Osteocyte (in vitro differentiated cells): Measurements from ENCODE around the gene FOXL3. TPM values are rescaled to one million over a fixed set of nuclear protein-coding genes. Genes with fewer than 3 reads are reported as not detected.
"Not testable (repeated sequence)": the region's sequence is repeated elsewhere in the genome, so short reads cannot be mapped to it uniquely, and the experiment has no call there.

Source experiments
- DNase-seq: peaks from one replicate; pipeline ENCODE4 v3.0.0; 2021; ENCODE audit warnings: mixed read lengths; ENCODE audit not compliant: unreplicated experiment; ENCODE audit errors: extremely low spot score
- H3K27ac Mint-ChIP-seq: one replicate; pipeline ENCODE4 v1.8.0; 2021; ENCODE audit warnings: mild to moderate bottlenecking, mixed read lengths; ENCODE audit not compliant: unreplicated experiment
- H3K27me3 Mint-ChIP-seq: one replicate; pipeline ENCODE4 v1.8.0; 2021; ENCODE audit warnings: mixed read lengths; ENCODE audit not compliant: unreplicated experiment
- H3K36me3 Mint-ChIP-seq: one replicate; pipeline ENCODE4 v1.8.0; 2021; ENCODE audit warnings: mixed read lengths; ENCODE audit not compliant: unreplicated experiment
- H3K4me1 Mint-ChIP-seq: one replicate; pipeline ENCODE4 v1.8.0; 2021; ENCODE audit warnings: mixed read lengths; ENCODE audit not compliant: unreplicated experiment
- H3K4me3 Mint-ChIP-seq: one replicate; pipeline ENCODE4 v1.8.0; 2021; ENCODE audit warnings: mild to moderate bottlenecking, moderate library complexity, mixed read lengths; ENCODE audit not compliant: unreplicated experiment
- H3K9me3 Mint-ChIP-seq: one replicate; pipeline ENCODE4 v1.8.0; 2021; ENCODE audit warnings: mixed read lengths; ENCODE audit not compliant: unreplicated experiment
- total RNA-seq: library from RNA; stranded (reverse); gene quantifications from 2 replicates; pipeline ENCODE4 v1.2.1, GENCODE V29; 2021
- TF ChIP-seq, protein P1 (sequence below): fragments of 200-600 bp; sonication (generic); IDR thresholded peaks from 2 replicates; pipeline ENCODE4 v1.5.0; 2021; ENCODE audit warnings: antibody characterized with exemption, mild to moderate bottlenecking, moderate library complexity

The FOXL3 gene
- total RNA-seq, 1 donor from 2014 or later: not detected

DNA sequence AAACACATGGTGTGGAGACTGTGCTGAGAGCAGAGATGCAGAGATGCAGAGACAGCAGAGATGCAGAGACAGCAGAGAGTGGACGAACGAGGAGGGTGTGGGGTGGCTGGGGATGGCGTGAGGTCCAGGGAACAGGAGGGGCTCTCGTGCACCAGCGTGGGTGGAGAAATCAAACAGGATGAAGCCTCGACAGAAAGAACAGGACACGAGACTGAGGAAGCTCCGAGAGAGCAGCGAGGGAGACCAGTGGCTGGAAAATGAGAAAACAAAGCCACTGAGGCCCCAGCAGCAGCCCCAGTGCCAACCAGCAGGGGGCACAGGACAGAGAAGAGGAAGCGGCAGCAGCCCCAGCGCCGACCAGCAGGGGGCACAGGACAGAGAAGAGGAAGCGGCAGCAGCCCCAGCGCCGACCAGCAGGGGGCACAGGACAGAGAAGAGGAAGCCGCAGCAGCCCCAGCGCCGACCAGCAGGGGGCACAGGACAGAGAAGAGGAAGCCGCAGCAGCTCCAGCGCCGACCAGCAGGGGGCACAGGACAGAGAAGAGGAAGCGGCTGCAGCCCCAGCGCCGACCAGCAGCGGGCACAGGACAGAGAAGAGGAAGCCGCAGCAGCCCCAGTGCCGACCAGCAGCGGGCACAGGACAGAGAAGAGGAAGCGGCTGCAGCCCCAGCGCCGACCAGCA, 27.2 kb upstream of the FOXL3 start:
- not testable (repeated sequence) for H3K9me3 Mint-ChIP-seq, DNase-seq
- H3K27ac Mint-ChIP-seq: peak overlapping the region; percentile 47

DNA sequence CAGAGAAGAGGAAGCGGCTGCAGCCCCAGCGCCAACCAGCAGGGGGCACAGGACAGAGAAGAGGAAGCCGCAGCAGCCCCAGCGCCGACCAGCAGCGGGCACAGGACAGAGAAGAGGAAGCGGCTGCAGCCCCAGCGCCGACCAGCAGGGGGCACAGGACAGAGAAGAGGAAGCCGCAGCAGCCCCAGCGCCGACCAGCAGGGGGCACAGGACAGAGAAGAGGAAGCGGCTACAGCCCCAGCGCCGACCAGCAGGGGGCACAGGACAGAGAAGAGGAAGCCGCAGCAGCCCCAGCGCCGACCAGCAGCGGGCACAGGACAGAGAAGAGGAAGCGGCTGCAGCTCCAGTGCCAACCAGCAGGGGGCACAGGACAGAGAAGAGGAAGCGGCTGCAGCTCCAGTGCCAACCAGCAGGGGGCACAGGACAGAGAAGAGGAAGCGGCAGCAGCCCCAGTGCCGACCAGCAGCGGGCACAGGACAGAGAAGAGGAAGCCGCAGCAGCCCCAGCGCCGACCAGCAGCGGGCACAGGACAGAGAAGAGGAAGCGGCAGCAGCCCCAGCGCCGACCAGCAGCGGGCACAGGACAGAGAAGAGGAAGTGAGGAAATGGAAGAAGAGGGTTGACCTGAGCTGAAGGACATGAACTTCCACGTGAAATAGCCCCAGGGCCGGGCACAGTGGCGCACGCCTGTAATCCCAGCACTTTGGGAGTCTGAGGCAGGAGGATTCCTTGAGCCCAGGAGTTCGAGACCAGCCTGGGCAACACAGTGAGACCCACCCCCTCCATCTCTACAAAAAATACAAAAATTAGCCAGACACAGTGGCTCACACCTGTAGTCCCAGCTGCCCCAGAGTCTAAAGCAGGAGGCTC, 26.3 kb upstream of the FOXL3 start:
- H3K27me3 Mint-ChIP-seq, H3K27ac Mint-ChIP-seq, H3K4me1 Mint-ChIP-seq, H3K9me3 Mint-ChIP-seq, H3K4me3 Mint-ChIP-seq, DNase-seq: not testable (repeated sequence)
- H3K36me3 Mint-ChIP-seq: peaks cover 31% of the 10 kb centered on the region
- TF ChIP-seq, protein P1, sequence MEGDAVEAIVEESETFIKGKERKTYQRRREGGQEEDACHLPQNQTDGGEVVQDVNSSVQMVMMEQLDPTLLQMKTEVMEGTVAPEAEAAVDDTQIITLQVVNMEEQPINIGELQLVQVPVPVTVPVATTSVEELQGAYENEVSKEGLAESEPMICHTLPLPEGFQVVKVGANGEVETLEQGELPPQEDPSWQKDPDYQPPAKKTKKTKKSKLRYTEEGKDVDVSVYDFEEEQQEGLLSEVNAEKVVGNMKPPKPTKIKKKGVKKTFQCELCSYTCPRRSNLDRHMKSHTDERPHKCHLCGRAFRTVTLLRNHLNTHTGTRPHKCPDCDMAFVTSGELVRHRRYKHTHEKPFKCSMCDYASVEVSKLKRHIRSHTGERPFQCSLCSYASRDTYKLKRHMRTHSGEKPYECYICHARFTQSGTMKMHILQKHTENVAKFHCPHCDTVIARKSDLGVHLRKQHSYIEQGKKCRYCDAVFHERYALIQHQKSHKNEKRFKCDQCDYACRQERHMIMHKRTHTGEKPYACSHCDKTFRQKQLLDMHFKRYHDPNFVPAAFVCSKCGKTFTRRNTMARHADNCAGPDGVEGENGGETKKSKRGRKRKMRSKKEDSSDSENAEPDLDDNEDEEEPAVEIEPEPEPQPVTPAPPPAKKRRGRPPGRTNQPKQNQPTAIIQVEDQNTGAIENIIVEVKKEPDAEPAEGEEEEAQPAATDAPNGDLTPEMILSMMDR: peak; percentile 44

More for the DNA sequence above, 27.2 kb upstream of the FOXL3 start:
- TF ChIP-seq, protein P1: peak; percentile 51
- H3K4me1 Mint-ChIP-seq, H3K27me3 Mint-ChIP-seq, H3K4me3 Mint-ChIP-seq: not testable (repeated sequence)
- peaks cover 33% of the 10 kb centered on the region for H3K36me3 Mint-ChIP-seq

DNA sequence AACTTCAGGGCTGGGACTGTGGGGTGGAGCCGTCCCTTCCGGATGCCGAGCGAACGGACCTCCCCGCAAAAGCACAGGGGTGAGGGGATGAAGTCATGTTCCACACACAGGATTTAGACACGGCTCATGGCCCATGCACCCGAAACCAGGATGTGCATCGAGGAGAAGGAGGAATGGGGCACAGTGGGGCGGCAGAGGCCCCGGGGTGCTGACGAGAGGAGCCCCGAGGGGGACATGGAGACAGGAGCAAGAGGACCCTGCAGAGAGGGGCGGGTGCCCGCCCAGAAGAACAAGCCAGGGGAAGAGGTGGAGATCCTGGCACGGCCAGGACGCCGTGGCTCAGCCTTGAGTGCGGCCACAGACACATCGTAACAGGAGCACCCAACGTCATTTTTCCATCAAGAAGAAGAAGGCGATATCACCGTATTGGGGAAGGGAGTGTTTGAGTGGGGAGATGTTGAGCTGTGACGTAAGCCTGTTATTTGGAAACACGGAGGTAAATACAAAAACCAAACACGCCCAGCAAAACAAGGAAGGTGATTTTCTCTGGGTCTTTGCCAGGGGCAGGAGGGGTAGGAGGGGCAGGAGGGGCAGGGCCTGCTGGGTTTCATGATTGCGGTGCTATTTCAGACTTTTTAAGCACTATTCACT, 25.3 kb upstream of the FOXL3 start:
- peaks cover 25% of the 10 kb centered on the region for H3K36me3 Mint-ChIP-seq
- no peak overlapping the region for H3K27ac Mint-ChIP-seq
- H3K27me3 Mint-ChIP-seq: no peaks in the 10 kb centered on the region
- no peaks in the 10 kb centered on the region for H3K4me1 Mint-ChIP-seq
- TF ChIP-seq, protein P1: no peak
- no peak for DNase-seq
- no peaks in the 10 kb centered on the region for H3K9me3 Mint-ChIP-seq
- no peak overlapping the region for H3K4me3 Mint-ChIP-seq

DNA sequence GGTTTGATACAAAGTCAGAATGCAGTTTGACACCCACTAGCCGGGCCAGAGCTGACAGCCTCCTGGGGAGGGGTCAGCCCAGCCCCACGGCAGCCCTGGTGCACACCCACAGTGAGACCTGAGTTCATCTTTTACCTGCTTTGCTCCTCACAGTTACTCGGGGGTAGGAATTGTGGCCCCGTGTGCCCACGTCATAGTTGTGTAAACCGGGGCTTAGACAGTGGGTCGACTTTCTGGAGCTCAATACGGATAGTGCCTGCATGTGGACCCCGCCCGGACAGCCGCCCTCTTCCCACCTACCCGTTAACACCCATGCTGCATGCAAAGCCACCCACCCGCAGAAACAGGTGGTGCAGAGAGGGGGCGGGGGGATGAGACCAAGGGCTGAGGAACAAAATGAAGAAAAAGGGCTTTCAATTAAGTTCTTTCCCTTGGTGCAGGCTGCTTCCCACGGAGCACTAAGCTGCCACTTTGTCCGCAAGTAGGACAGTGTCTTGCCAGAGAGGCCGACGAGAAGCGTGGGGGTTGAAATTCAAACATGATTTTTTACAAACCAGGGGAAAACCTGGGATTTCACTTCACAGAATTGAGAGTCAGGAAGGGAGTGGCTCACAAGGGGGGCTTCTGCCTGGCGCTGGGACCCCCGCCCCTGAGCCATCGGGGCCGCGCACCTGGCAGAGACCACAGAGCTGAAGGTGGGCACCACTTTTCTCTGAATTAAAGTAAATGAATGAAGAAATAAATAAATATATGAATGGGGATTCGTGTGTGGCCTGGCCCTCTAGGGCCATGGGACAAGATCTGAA, 24.6 kb upstream of the FOXL3 start:
- H3K27me3 Mint-ChIP-seq: no peaks in the 10 kb centered on the region
- TF ChIP-seq, protein P1: no peak
- H3K36me3 Mint-ChIP-seq: peaks cover 18% of the 10 kb centered on the region
- H3K4me3 Mint-ChIP-seq: no peak overlapping the region
- no peaks in the 10 kb centered on the region for H3K4me1 Mint-ChIP-seq
- no peak overlapping the region for H3K27ac Mint-ChIP-seq
- H3K9me3 Mint-ChIP-seq: no peaks in the 10 kb centered on the region
- no peak for DNase-seq
